Immature natural killer cell (primary cell): ENCODE results near the gene GAK. TPM values are rescaled to one million over a fixed set of nuclear protein-coding genes. Genes with fewer than 3 reads are reported as not detected.

Experiments used
- DNase-seq, 3 donors: peaks; one replicate each; pipeline ENCODE4 v3.0.0; 2022; ENCODE audit warnings: mixed read lengths in 1 of 3
- H3K27ac Mint-ChIP-seq, 6 donors: one replicate each; pipeline ENCODE4 v1.8.0; 2020; ENCODE audit warnings: mixed read lengths in 6 of 6, mild to moderate bottlenecking in 5 of 6, inconsistent platforms in 4 of 6, moderate library complexity in 3 of 6
- H3K27me3 Mint-ChIP-seq, 3 donors: one replicate each; pipeline ENCODE4 v1.8.0; 2020 to 2021; ENCODE audit warnings: low read depth in 3 of 3, mild to moderate bottlenecking in 3 of 3, mixed read lengths in 3 of 3, moderate library complexity in 3 of 3, inconsistent platforms in 1 of 3
- H3K36me3 Mint-ChIP-seq, 3 donors: one replicate each; pipeline ENCODE4 v1.8.0; 2020; ENCODE audit warnings: mixed read lengths in 3 of 3, inconsistent platforms in 2 of 3, mild to moderate bottlenecking in 2 of 3
- H3K4me1 Mint-ChIP-seq, 2 donors: one replicate each; pipeline ENCODE4 v1.8.0; 2020; ENCODE audit warnings: inconsistent platforms in 2 of 2, mild to moderate bottlenecking in 2 of 2, mixed read lengths in 2 of 2, moderate library complexity in 1 of 2
- H3K4me3 Mint-ChIP-seq, 5 donors: one replicate each; pipeline ENCODE4 v1.8.0; 2020; ENCODE audit warnings: mild to moderate bottlenecking in 5 of 5, mixed read lengths in 5 of 5, inconsistent platforms in 3 of 5, moderate library complexity in 3 of 5
- H3K9me3 Mint-ChIP-seq, 6 donors: one replicate each; pipeline ENCODE4 v1.8.0; 2020; ENCODE audit warnings: mild to moderate bottlenecking in 6 of 6, mixed read lengths in 6 of 6, inconsistent platforms in 4 of 6, moderate library complexity in 3 of 6
- polyA plus RNA-seq, 3 donors: library from polyadenylated mRNA; unstranded; fragments of 300-500 nt; fragmentation: Illumina TruSeq; gene quantifications; one replicate each; pipeline ENCODE4 v1.2.3, GENCODE V29; 2021

The GAK gene
- polyA plus RNA-seq, 3 donors from 2014 or later: 49.4 to 119 (median 52.2) TPM

- Mint-ChIP-seq H3K27ac (no peak overlapping the region), H3K36me3 (no peaks in the 10 kb centered on the region), H3K4me1 (peaks cover 24 to 25% of the 10 kb centered on the region in 2 donors), H3K9me3 (no peaks in the 10 kb centered on the region), H3K27me3 (peaks cover 11 to 17% (median 12%) of the 10 kb centered on the region in 3 donors), H3K4me3 (no peak overlapping the region)
- DNase-seq: no peak
Measured at GRCh38 chr4:968221-968620, 36.1 kb upstream of the GAK start.

DNA sequence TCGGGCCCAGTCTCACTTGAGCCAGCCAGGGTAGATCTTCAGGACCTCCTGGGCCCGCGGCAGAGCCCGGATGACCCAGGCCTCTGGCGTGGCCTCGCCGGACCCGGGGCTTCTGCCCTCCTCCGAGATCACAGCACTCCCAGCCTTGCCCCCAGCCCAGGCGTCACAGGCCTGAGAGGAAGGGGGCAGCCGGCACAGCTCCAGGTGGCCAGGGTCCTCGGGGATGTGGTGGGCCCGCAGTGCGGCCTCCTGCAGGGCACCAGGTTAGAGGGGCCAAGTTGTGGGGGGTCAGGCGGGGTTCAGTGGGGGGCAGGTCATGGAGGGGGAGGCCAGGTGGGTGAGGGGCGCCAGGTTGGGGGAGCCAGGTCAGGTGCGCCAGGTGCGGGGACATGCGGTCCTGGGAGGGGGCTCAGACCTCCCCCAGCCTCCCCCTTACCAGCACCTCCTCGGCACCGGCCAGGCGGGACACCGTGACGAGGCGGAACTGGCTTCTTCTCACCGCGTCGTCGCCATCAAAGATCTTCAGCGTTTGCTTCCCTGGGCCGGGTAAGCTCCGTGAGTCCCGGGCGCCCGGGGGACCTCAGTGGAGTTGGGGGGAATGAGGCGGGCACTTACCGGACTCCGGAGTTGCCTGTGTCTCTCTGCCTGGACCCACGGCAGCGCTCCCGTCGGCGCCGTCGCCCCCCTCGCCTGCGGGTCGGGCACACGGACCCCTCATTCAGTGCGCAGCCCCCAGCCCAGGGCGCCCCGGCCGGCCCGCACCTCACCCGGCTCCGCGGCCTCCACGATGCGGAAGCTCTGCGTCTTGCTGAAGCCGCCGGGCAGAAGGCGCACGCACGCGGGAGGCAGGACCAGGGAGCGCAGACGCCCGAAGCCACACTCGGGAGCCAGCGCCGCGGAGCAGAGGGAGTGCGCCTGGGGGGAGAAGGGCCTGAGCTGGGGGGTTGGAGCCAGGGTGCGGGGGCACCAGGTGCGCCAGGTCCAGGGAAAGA is 35.3 kb upstream of the GAK start:
- DNase-seq: no peak
- Mint-ChIP-seq H3K36me3 (no peaks in the 10 kb centered on the region), H3K9me3 (no peaks in the 10 kb centered on the region), H3K27me3 (peaks cover 11 to 18% (median 12%) of the 10 kb centered on the region in 3 donors), H3K4me3 (no peak overlapping the region), H3K27ac (no peak overlapping the region), H3K4me1 (peaks cover 24 to 25% of the 10 kb centered on the region in 2 donors)

DNA sequence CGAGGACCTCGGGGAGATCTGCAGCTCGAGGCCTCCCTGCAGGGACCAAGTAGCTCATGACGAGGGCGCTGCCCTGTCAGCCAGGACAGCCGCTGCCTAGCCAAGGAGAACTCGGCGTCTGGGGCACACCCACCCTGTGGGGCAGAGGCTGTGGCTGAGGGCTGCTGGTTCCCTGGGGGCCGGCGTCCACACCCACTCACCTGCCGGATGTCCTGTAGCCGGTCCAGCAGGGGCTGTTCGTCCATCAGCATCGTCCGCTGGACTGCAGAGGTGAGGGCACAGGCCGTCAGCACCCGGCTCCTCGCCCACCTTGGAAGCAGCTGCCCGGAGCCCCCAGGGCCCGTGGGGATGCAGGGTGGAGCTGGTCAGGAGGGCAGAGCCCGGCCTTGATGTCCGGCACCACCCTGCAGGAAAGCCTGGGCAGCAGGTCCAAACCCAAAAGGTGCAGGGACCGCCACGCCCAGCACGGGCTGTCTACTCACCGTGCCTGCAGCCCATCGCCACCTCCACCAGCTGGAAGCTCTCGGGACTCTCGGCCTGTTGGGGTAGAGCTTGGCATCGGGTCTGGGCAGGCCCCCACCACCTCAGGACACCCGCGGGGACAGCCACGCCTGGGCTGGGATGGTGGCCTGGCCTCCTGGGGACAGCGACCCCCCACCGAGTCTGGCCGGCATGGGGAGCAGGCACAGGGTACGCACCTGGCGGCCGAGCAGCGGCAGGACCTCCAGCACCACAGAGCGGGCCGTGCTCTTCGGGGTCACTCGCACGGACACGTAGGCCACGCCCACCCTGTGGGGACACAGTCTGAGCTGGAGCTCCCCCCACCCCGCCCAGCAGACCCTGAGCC is 34.4 kb upstream of the GAK start:
- Mint-ChIP-seq H3K36me3 (no peaks in the 10 kb centered on the region), H3K4me1 (peaks cover 24% of the 10 kb centered on the region in 2 donors), H3K4me3 (no peak overlapping the region), H3K27ac (no peak overlapping the region), H3K9me3 (peaks cover 0 to 2% (median 0%) of the 10 kb centered on the region in 6 donors), H3K27me3 (peaks cover 11 to 21% (median 12%) of the 10 kb centered on the region in 3 donors)
- no peak for DNase-seq

DNA sequence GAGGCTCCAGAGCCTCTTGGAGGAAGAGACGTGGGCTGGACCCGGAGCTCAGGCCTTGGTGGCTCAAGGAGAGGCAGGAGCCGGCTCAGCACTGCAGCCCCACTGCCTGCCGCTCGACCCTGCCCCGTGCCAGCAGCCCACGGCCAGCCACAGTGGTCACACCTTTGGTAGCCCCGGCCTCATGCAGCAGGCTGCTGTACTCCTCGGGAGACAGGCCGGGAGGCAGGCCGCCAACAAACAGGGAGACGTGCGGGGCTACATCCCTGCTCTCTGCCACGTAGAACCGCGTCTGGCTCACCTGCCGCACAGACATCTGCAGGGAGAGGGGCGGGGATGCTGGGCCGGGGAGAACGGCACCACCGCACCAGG is 33.6 kb upstream of the GAK start:
- no peaks in the 10 kb centered on the region for H3K36me3 Mint-ChIP-seq
- no peak for DNase-seq
- peaks cover 5 to 15% (median 6%) of the 10 kb centered on the region in 3 donors for H3K27me3 Mint-ChIP-seq
- no peak overlapping the region for H3K27ac Mint-ChIP-seq
- H3K4me3 Mint-ChIP-seq: no peak overlapping the region
- H3K9me3 Mint-ChIP-seq: peaks cover 0 to 2% (median 0%) of the 10 kb centered on the region in 6 donors
- H3K4me1 Mint-ChIP-seq: peaks cover 17% of the 10 kb centered on the region in 2 donors

- no peak overlapping the region for H3K4me3 Mint-ChIP-seq
- no peaks in the 10 kb centered on the region for H3K36me3 Mint-ChIP-seq
- no peak overlapping the region for H3K27ac Mint-ChIP-seq
- peaks cover 0 to 10% (median 1%) of the 10 kb centered on the region in 3 donors for H3K27me3 Mint-ChIP-seq
- H3K4me1 Mint-ChIP-seq: peaks cover 12% of the 10 kb centered on the region in 2 donors
- H3K9me3 Mint-ChIP-seq: peaks cover 0 to 2% (median 0%) of the 10 kb centered on the region in 6 donors
- DNase-seq: no peak
Measured at GRCh38 chr4:965048-965765, 33.1 kb upstream of the GAK start.

DNA sequence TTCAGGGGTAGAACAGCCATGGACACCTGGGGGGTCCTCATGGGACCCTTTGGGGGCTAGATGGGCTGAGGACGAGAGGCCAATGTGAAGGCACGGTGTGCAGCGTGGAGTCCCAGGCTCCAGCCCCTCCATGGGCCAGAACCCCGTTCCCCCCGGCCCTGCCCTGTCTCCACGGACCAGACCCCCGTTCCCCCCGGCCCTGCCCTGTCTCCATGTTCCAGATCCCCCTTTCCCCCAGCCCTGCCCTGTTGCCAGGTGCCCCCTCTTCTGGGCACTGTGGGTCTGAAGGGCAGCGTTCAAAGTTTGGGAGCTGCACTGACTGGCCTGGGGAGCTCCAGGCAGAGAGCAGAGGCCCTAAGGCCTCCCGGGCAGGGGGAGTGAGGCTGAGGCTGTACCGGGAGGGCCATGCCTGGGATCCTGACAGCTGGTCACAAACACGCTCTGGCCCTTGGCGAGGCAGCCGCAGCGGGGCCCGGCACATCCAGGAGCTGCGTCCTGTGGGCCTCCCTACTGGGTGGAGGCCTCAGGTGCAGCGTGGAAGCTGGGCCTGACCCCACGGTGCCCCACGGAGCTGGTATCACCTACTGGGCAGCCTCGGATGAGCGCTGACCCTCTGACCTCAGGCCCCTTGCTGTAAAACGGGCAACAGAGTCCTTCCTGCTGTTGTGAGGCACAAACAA is 32.4 kb upstream of the GAK start:
- H3K4me3 Mint-ChIP-seq: no peak overlapping the region
- peaks cover 0 to 2% (median 0%) of the 10 kb centered on the region in 6 donors for H3K9me3 Mint-ChIP-seq
- peaks cover 0 to 9% (median 0%) of the 10 kb centered on the region in 3 donors for H3K27me3 Mint-ChIP-seq
- peaks cover 4% of the 10 kb centered on the region in 2 donors for H3K4me1 Mint-ChIP-seq
- DNase-seq: no peak
- H3K36me3 Mint-ChIP-seq: no peaks in the 10 kb centered on the region
- H3K27ac Mint-ChIP-seq: no peak overlapping the region

DNA sequence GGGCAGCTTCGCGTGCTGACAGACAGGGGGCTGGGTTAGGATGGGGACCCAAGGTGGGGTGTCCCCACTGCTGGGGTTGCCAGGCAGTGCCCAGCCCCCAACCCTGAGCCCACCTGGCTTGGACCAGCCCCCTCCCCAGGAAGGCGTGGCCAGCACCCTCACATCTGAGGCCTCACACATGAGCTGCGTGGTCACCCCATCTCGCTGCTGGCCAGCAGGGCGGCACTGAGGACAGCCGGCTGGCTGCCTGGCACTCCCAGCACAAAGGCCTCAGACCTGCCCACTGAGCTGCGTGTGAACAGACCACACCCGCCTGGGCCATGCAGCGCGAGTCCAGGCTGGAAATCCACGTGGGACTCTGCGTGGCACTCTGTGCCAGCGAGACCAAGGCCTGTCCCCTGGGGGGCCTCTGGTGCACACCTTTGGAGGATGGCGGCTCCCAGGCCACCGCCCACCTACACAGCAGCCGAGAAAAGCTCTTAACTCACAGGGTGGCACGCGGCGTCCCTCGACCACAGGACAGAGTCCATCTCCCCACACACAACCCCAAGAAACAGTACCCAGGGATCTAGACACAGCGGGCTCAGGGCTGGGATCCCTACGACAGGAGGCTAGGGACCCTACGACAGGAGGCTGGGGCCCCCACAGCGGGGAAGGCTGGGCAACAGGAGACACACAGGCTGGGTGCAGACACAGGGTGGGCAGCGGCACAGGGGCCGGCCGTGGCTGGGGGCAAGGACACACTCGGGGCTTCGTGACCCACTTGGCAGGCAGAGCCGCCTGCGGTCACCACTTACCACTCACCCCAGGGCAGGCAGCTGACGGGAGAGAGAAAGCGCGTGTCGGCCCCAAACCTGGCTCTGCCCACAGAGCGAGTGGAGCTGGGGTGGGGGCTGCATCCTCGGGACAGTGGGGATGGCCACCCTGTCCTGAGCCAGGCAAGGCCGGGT is 31.4 kb upstream of the GAK start:
- peaks cover 0 to 9% (median 2%) of the 10 kb centered on the region in 3 donors for H3K27me3 Mint-ChIP-seq
- no peak overlapping the region for H3K4me3 Mint-ChIP-seq
- peaks cover 0 to 3% of the 10 kb centered on the region in 2 donors for H3K4me1 Mint-ChIP-seq
- H3K27ac Mint-ChIP-seq: peak overlapping the region in 1 of 6 donors; percentile 26
- H3K36me3 Mint-ChIP-seq: peaks cover 0 to 4% (median 0%) of the 10 kb centered on the region in 3 donors
- DNase-seq: no peak
- peaks cover 0 to 2% (median 0%) of the 10 kb centered on the region in 6 donors for H3K9me3 Mint-ChIP-seq

GRCh38 chr4:962231-963208 is 30.4 kb upstream of the GAK start:
- H3K36me3 Mint-ChIP-seq: peaks cover 0 to 5% (median 0%) of the 10 kb centered on the region in 3 donors
- peaks cover 0 to 2% (median 0%) of the 10 kb centered on the region in 6 donors for H3K9me3 Mint-ChIP-seq
- H3K4me3 Mint-ChIP-seq: no peak overlapping the region
- no peak for DNase-seq
- peak overlapping the region in 1 of 6 donors; percentile 13 for H3K27ac Mint-ChIP-seq
- H3K4me1 Mint-ChIP-seq: peaks cover 0 to 3% of the 10 kb centered on the region in 2 donors
- peaks cover 0 to 11% (median 2%) of the 10 kb centered on the region in 3 donors for H3K27me3 Mint-ChIP-seq

DNA sequence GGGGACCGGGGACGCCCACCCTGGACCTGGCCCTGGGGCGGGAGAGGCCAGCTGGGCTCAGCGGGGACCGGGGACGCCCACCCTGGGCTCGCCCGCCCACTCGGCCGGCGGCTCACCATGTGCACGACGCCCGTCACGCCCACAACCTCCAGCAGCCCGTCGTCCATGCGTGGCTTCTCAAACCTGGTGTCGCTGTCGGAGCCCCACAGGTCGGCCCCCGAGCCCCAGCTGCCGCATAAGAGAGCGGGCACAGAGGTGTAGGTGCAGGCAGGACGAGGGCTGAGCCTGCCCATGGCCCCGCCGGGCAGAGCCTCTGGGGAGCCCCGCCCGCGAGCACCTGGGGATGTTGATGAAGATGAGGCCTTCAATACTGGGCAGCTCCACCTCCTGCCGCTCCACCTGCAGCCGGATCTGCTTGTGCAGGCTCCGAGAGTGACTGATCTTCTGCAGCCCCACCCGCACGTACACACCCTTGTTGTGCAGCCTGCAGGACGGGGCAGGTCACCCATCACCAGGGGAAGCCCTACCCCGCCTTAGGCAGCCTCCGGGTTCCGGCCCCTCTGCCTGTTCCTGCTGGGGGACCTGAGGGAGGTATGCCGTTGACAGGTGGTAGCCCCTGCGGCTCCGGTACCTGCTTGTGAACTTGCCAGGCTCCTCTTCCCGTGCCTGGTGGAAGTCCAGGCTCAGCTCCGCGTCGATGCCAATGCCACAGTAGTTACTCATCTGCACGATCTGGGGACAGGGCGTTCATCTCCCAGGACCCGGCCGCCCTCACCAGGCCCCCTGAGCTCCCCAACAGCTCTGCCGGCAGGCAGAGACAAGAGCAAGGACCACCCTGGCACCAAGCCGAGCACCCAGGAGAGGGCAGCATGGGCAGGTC is 29.5 kb upstream of the GAK start:
- Mint-ChIP-seq H3K9me3 (peaks cover 0 to 2% (median 0%) of the 10 kb centered on the region in 6 donors), H3K27me3 (peaks cover 0 to 12% (median 2%) of the 10 kb centered on the region in 3 donors), H3K36me3 (peaks cover 0 to 5% (median 2%) of the 10 kb centered on the region in 3 donors), H3K4me1 (peaks cover 0 to 3% of the 10 kb centered on the region in 2 donors), H3K4me3 (no peak overlapping the region), H3K27ac (peak overlapping the region in 1 of 6 donors; percentile 13)
- DNase-seq: no peak

GRCh38 chr4:960636-961350 is 28.7 kb upstream of the GAK start:
- H3K36me3 Mint-ChIP-seq: peaks cover 0 to 5% (median 3%) of the 10 kb centered on the region in 3 donors
- peaks cover 0 to 2% (median 0%) of the 10 kb centered on the region in 6 donors for H3K9me3 Mint-ChIP-seq
- H3K27ac Mint-ChIP-seq: no peak overlapping the region
- no peak for DNase-seq
- H3K4me3 Mint-ChIP-seq: no peak overlapping the region
- H3K27me3 Mint-ChIP-seq: peaks cover 0 to 10% (median 2%) of the 10 kb centered on the region in 3 donors
- peaks cover 0 to 3% of the 10 kb centered on the region in 2 donors for H3K4me1 Mint-ChIP-seq
